ENCODE measurements around the gene TNS3.

The TNS3 gene

DNA sequence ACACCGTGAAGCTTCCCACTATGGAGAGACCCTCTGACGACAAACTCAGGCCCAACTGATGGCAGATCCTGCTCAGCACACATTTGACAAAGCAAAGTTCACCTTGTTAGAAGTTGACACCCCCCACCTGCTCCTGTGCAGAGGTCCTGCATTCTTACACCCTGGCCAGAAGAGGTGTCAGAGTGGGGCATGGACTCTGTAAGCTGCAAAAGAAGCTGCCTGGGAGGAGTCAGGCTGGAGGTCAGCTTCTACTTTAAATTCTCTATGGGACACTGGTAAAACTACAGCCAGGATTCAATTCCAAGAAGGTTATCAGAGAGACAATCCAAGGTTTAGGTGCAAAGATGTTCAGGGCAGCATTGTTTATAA lies 20.0 kb upstream of the TNS3 start:
- no peak overlapping the region for H3K4me3 ChIP-seq (ENCODE audit: low read depth, low read length)
- TF ChIP-seq, protein P1, sequence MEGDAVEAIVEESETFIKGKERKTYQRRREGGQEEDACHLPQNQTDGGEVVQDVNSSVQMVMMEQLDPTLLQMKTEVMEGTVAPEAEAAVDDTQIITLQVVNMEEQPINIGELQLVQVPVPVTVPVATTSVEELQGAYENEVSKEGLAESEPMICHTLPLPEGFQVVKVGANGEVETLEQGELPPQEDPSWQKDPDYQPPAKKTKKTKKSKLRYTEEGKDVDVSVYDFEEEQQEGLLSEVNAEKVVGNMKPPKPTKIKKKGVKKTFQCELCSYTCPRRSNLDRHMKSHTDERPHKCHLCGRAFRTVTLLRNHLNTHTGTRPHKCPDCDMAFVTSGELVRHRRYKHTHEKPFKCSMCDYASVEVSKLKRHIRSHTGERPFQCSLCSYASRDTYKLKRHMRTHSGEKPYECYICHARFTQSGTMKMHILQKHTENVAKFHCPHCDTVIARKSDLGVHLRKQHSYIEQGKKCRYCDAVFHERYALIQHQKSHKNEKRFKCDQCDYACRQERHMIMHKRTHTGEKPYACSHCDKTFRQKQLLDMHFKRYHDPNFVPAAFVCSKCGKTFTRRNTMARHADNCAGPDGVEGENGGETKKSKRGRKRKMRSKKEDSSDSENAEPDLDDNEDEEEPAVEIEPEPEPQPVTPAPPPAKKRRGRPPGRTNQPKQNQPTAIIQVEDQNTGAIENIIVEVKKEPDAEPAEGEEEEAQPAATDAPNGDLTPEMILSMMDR (IDR thresholded peaks at IDR 0.05; ENCODE audit: borderline replicate concordance, insufficient read depth, low read depth, low read length): no peak

DNA sequence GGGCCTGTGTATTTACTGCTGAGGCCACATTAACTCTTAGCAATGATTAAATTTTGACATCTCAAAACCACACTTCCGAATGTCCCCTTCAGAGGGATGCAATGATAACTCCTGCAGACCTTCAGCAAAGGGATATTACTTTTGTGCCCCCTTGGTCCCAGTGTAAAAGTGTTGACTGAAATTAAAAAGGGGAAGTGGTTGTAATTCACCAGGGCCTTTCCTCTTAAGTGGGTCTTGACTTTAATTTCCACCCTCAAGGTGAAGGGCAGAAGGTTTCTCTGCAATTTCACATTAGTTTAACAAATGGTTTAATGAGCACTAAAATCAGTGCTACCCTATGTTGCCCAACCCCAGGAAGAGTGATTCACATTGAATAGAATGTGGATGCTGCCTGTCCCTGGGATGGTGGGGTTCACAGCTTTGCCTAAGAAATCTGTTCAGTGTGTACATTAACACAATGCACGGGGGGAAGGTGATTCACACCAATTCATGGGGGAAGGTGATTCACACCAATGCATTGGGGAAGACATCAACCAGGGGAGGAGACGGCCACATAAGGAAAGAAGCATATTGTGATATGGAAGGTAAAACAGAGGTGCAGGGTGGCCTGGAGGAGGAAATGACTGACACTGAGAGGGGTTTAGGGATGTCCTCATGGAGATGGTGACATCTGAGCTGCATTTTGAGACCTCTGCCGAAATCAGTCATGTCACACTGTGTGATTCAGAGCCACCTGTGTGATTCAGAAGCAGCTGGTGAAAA lies 19.4 kb upstream of the TNS3 start:
- TF ChIP-seq, protein P1 (IDR thresholded peaks at IDR 0.05; ENCODE audit: borderline replicate concordance, insufficient read depth, low read depth, low read length): no peak
- H3K4me3 ChIP-seq (ENCODE audit: low read depth, low read length): no peak overlapping the region

DNA sequence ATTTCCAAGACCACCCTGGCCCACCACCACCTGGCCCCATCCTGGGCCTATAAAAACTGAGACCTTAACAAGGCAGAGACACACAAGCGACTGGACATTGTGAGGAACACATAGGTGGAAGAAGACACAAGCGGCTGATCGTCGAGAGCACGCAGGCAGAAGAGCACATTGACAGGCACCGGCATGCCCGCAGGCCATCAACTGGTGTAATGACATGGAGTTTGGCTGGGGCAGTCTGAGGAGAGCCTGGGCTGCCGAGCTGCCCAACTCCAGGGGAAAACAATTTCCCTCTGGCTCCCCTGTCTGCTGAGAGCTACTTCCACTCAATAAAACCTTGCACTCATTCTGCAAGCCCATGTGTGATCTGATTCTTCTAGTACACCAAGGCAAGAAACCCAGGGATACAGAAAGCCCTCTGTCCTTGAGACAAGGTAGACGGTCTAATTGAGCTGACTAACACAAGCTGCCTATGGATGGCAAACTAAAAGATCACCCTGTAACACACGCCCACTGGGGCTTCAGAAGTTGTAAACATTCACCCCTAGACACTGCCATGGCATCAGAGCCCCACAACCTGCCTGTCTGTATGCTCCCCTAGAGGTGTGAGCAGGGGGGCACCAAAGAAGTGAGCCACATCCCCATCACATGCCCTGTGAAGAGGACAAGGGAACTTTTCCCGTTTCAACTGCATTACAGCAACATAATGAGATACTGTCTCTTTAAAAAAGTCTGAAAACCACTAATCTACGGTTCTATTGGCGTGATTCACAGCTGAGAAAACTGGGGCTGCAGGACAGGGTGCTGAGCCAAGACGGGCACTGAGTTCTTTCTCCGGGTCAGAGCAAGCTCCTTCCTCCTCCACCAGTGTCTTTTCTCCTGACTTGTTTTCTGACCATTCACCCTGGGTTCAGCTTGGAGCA lies 18.5 kb upstream of the TNS3 start:
- TF ChIP-seq, protein P1 (IDR thresholded peaks at IDR 0.05; ENCODE audit: borderline replicate concordance, insufficient read depth, low read depth, low read length): no peak
- no peak overlapping the region for H3K4me3 ChIP-seq (ENCODE audit: low read depth, low read length)

DNA sequence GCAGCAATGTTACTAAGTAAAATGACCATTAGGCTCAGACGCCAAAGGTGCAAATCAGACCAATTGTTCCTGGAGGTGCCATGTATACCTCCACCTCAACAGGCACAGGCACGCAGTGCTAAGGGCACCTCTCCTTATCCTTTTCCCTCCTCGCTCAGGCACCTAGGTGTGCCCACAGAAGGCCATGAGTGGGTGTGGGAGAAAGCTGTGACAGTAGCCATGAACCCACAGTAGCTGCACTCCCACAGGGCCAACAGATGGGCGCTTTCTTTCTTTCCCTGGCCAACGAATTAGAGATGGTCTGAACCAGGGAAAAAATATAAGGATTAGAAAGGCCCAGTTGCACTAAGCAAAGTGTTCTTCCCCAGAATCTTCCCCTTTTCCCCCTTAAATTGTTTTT lies 15.5 kb upstream of the TNS3 start:
- TF ChIP-seq, protein P1 (IDR thresholded peaks at IDR 0.05; ENCODE audit: borderline replicate concordance, insufficient read depth, low read depth, low read length): no peak
- no peak overlapping the region for H3K4me3 ChIP-seq (ENCODE audit: low read depth, low read length)

DNA sequence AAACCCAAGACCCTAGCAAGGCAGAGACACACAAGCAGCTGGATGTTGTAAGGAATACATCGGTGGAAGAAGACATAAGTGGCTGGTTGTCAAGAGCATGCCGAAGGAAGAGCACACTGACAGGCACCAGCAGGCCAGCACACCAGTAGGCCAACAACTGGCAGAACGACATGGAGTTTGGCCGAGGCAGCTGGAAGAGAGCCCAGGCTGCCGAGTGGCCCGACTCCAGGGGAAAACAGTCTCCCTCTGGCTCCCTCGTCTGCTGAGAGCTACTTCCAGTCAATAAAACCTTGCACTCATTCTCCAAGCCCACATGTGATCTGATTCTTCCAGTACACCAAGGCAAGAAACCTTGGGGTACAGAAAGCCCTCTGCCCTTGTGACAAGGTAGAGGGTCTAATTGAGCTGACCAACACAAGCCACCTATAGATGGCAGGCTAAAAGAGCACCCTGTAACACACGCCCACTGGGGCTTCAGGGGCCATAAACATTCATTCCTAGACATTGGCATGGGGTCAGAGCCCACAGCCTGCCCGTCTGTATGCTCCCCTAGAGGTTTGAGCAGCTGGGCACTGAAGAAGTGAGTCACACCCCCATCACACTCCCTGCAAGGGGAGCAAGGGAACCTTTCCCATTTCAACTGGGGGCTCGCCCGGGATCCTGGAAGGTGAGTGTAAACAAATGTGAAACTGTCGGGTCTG lies 14.7 kb upstream of the TNS3 start:
- no peak overlapping the region for H3K4me3 ChIP-seq (ENCODE audit: low read depth, low read length)
- TF ChIP-seq, protein P1 (IDR thresholded peaks at IDR 0.05; ENCODE audit: borderline replicate concordance, insufficient read depth, low read depth, low read length): no peak

DNA sequence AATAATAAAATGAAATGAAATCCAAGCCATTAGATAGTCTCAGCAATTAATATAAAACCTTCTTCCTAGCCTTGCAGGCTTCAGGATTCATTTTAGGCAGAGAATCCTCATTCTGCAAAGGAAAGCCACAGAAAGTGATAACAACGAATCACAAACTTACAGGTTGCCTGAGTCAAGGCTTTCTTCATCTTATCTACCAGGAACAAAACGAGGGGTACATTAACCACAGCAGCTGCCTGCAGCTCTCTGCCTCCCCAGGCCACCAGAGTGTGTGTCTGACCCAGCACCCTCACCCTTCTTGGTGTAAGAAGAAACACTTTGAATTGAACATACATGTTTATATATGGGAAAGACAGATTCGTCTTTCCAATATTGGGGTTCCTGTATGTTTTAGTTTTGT lies 12.5 kb upstream of the TNS3 start:
- TF ChIP-seq, protein P1 (IDR thresholded peaks at IDR 0.05; ENCODE audit: borderline replicate concordance, insufficient read depth, low read depth, low read length): no peak
- no peak overlapping the region for H3K4me3 ChIP-seq (ENCODE audit: low read depth, low read length)

All from GM12875 (cell line).